DND-41 (cell line): ENCODE results near the gene GTPBP1.

Experiments used
- ATAC-seq: fragments of 200-7000 bp; cut with Tn5 transposase; 3 replicates; pipeline ENCODE4 v1.9.1; 2021; ENCODE audit warnings: low read depth; ENCODE audit not compliant: insufficient read depth
- DNase-seq: peaks from one replicate; pipeline ENCODE4 v3.0.0-alpha.2; 2020
- H2AFZ ChIP-seq: 2 replicates; pipeline ENCODE4 v1.6.0; 2012; ENCODE audit warnings: low read depth, low read length
- H3K27ac ChIP-seq: 2 replicates; pipeline ENCODE4 v1.5.1; 2012; ENCODE audit warnings: low read length, inconsistent platforms
- H3K27me3 ChIP-seq: fragments of 200-600 bp; sonication (generic); 2 replicates; pipeline ENCODE4 v1.6.0; 2012; ENCODE audit warnings: low read length, mild to moderate bottlenecking, inconsistent platforms; ENCODE audit not compliant: insufficient read depth, poor library complexity
- H3K36me3 ChIP-seq: 2 replicates; pipeline ENCODE4 v1.5.1; 2012; ENCODE audit warnings: low read length, inconsistent platforms; ENCODE audit not compliant: insufficient read depth
- H3K4me1 ChIP-seq: 2 replicates; pipeline ENCODE4 v1.5.1; 2012; ENCODE audit warnings: mild to moderate bottlenecking, low read length; ENCODE audit not compliant: insufficient read depth
- H3K4me2 ChIP-seq: 2 replicates; pipeline ENCODE4 v1.6.0; 2012; ENCODE audit warnings: mild to moderate bottlenecking, moderate library complexity, low read length, inconsistent platforms; ENCODE audit not compliant: insufficient read depth
- H3K4me3 ChIP-seq, 2 experiments: fragments of 200-600 bp in 1 of 2; shearing (Covaris generic) in 1 of 2; 2 replicates each; pipeline ENCODE4 v1.5.1; 2012 to 2016; ENCODE audit warnings: inconsistent platforms in 2 of 2, low read length in 2 of 2, mild to moderate bottlenecking in 2 of 2, low read depth in 1 of 2, moderate library complexity in 1 of 2
- H3K79me2 ChIP-seq: 2 replicates; pipeline ENCODE4 v1.6.0; 2012; ENCODE audit warnings: low read length, inconsistent platforms; ENCODE audit not compliant: insufficient read depth
- H3K9ac ChIP-seq: 2 replicates; pipeline ENCODE4 v1.6.0; 2012; ENCODE audit warnings: low read depth, mild to moderate bottlenecking, inconsistent platforms, low read length, moderate library complexity
- H3K9me3 ChIP-seq: 2 replicates; pipeline ENCODE4 v1.5.1; 2012; ENCODE audit warnings: low read length, moderate library complexity, mild to moderate bottlenecking, inconsistent platforms; ENCODE audit not compliant: insufficient read depth, severe bottlenecking
- H4K20me1 ChIP-seq: 2 replicates; pipeline ENCODE4 v1.6.0; 2012; ENCODE audit warnings: low read length; ENCODE audit not compliant: insufficient read depth
- EZH2 ChIP-seq: IDR thresholded peaks from 3 replicates; pipeline ENCODE4 v1.6.1; 2012; ENCODE audit warnings: borderline replicate concordance, low read depth, mild to moderate bottlenecking, moderate library complexity, low read length, inconsistent platforms; ENCODE audit not compliant: severe bottlenecking
- TF ChIP-seq, protein P1 (sequence below): IDR thresholded peaks from 2 replicates; pipeline ENCODE4 v1.5.1; 2012; ENCODE audit warnings: borderline replicate concordance, low read length, moderate library complexity, mild to moderate bottlenecking; ENCODE audit not compliant: poor library complexity, severe bottlenecking; ENCODE audit errors: extremely low read depth

The GTPBP1 gene

DNA sequence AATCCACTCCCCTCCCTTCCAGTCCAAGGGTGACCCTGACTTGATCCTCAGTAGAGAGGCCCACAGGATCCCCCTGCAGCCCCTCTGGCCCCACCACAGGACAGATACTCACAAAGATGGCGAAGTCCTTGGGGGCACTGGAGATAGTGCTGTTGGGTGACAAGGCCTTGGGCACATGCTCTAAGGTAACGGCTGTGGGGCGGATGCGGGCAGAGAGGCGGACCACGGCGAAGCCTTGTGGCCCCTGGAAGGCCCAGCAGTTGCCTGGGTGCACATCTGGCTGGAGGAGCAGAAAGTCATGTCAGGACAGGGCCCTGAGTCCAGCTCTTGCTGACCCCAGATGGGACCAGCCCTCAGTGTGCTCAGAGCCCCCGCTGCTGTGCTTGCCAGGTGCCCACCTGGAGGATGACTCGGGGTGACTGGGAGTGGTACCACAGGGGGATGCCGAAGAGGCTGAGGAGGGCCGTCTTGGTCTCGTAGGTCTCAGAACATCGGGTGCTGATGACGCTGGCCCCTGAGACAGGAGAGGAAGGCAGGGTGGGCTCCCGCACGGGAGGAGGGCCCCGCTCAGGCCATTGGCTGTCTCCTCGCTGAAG is 32.8 kb downstream of the GTPBP1 start:
- Histone ChIP-seq H3K4me2 (no peak overlapping the region), H3K9ac (no peak overlapping the region), H3K27me3 (no peaks in the 10 kb centered on the region), H4K20me1 (peaks cover 49% of the 10 kb centered on the region), H3K9me3 (no peaks in the 10 kb centered on the region), H3K79me2 (no peaks in the 10 kb centered on the region), H2AFZ (no peak overlapping the region), H3K27ac (no peak overlapping the region), H3K4me3 (no peak overlapping the region), H3K4me1 (no peaks in the 10 kb centered on the region), H3K36me3 (peaks cover 99% of the 10 kb centered on the region)
- no peak for DNase-seq
- TF ChIP-seq EZH2 = no peak
- TF ChIP-seq, protein P1, sequence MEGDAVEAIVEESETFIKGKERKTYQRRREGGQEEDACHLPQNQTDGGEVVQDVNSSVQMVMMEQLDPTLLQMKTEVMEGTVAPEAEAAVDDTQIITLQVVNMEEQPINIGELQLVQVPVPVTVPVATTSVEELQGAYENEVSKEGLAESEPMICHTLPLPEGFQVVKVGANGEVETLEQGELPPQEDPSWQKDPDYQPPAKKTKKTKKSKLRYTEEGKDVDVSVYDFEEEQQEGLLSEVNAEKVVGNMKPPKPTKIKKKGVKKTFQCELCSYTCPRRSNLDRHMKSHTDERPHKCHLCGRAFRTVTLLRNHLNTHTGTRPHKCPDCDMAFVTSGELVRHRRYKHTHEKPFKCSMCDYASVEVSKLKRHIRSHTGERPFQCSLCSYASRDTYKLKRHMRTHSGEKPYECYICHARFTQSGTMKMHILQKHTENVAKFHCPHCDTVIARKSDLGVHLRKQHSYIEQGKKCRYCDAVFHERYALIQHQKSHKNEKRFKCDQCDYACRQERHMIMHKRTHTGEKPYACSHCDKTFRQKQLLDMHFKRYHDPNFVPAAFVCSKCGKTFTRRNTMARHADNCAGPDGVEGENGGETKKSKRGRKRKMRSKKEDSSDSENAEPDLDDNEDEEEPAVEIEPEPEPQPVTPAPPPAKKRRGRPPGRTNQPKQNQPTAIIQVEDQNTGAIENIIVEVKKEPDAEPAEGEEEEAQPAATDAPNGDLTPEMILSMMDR = no peak
- ATAC-seq = no peak

DNA sequence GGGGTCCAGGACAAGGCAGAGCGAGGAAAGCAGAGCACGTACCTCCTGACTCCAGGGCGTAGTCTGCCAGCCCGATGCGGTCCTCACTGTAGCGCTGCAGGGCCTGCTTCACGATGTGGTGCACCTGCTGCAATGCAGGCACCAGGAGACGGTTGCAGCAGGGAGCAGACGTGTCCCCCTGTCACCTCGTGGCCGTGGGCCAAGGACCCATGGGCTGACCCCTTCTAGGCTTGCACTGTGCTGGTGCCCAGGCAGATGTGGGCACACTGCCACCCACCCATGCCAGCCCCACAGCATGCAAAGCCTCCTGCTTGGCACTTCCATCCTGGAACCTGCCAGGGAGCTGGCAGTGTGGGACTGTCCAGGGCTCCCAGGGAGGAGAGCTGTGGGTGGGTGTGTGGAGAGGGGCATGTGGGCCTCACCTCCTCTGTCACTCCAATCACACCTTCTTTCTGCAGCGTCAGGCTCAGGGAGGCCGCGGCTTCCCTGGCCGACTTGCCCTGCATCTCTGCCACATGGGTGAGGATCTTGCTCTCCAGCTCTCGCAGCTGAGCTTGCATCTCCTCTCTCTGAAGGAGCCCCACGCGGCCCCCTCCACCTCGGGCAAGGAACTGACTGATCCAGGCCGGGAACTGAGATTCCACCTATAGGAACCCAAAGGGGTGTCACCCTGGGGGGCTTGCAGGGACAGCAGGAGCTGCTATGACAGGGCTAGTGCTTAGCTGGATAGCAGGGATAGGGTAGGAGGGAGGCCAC is 33.7 kb downstream of the GTPBP1 start:
- ATAC-seq (no peak), DNase-seq (no peak)
- Histone ChIP-seq H3K4me3 (no peak overlapping the region), H3K79me2 (no peaks in the 10 kb centered on the region), H3K4me2 (no peak overlapping the region), H3K4me1 (no peaks in the 10 kb centered on the region), H3K36me3 (peaks cover 99% of the 10 kb centered on the region), H3K9ac (no peak overlapping the region), H3K27ac (no peak overlapping the region), H3K27me3 (no peaks in the 10 kb centered on the region), H3K9me3 (no peaks in the 10 kb centered on the region), H4K20me1 (peaks cover 40% of the 10 kb centered on the region), H2AFZ (no peak overlapping the region)
- TF ChIP-seq EZH2 = no peak
- TF ChIP-seq, protein P1 = no peak

DNA sequence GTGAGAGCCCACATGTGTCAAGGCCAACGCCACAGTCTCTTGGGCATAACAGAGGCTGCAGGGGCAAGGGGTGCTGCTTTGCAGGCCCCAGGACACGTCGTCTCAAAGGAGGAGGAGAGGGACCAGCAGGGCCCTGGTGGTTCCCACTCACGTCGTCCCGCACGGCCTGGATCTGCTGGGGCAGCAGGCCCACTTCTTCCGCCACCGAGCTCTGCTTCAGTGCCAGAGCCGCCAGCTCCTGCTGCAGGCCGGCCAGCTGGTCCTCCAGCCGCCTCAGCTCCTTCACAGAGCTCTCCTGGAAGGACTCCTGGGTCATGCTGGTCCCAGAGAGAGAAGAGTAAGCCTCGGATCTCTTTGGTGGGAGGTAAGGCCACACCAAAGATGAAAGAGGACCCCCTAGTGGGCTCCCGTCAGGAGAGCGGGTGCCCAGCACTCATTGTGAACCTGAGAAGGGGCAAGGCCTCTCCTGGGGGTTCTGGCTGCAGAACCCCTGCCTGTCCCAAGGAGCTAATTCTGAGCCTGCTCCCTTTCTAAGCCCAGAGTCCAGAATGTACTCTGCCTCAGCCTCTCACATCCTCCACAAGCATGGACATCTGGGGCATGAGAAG is 34.5 kb downstream of the GTPBP1 start:
- H3K9ac ChIP-seq = no peak overlapping the region
- no peak overlapping the region for H3K27ac ChIP-seq
- no peak overlapping the region for H3K4me3 ChIP-seq
- H3K9me3 ChIP-seq = no peaks in the 10 kb centered on the region
- peaks cover 38% of the 10 kb centered on the region for H4K20me1 ChIP-seq
- H3K79me2 ChIP-seq = no peaks in the 10 kb centered on the region
- no peak for DNase-seq
- peaks cover 99% of the 10 kb centered on the region for H3K36me3 ChIP-seq
- H3K4me2 ChIP-seq = no peak overlapping the region
- no peaks in the 10 kb centered on the region for H3K4me1 ChIP-seq
- ATAC-seq = no peak
- TF ChIP-seq EZH2 = no peak
- TF ChIP-seq, protein P1 = no peak
- H2AFZ ChIP-seq = no peak overlapping the region
- no peaks in the 10 kb centered on the region for H3K27me3 ChIP-seq
